ENCODE measurements around the gene TLK2. TPM values are rescaled to one million over a fixed set of nuclear protein-coding genes. Genes with fewer than 3 reads are reported as not detected.
"Not testable (repeated sequence)": the region's sequence is repeated elsewhere in the genome, so short reads cannot be mapped to it uniquely, and the experiment has no call there.

TLK2 gene
- total RNA-seq, 1 experiment from 2014 or later = 42.9 TPM

GRCh38 chr17:62591333-62591732, 112.7 kb downstream of the TLK2 start:
- TF ChIP-seq RELA (CRISPR knock-in tag; IDR thresholded peaks at IDR 0.05; ENCODE audit: borderline replicate concordance) (no peak), ZNF532 (CRISPR knock-in tag; IDR thresholded peaks at IDR 0.05; ENCODE audit: borderline replicate concordance) (no peak), ZNF416 (CRISPR knock-in tag; IDR thresholded peaks at IDR 0.05) (no peak), IRF2 (CRISPR knock-in tag; IDR thresholded peaks at IDR 0.05; ENCODE audit: borderline replicate concordance, low read depth) (no peak), SMAD3 (CRISPR knock-in tag; IDR thresholded peaks at IDR 0.05; ENCODE audit: borderline replicate concordance) (no peak), FOXP1 (CRISPR knock-in tag; IDR thresholded peaks at IDR 0.05; ENCODE audit: borderline replicate concordance) (no peak), ZNF671 (CRISPR knock-in tag; IDR thresholded peaks at IDR 0.05) (no peak), E2F4 (CRISPR knock-in tag; IDR thresholded peaks at IDR 0.05; ENCODE audit: borderline replicate concordance, low read depth) (no peak), CREB1 (CRISPR knock-in tag; IDR thresholded peaks at IDR 0.05) (no peak), ZNF263 (CRISPR knock-in tag; IDR thresholded peaks at IDR 0.05; ENCODE audit: low read depth) (no peak), TEAD4 (CRISPR knock-in tag; IDR thresholded peaks at IDR 0.05) (no peak), NFYB (CRISPR knock-in tag; conservative IDR thresholded peaks at IDR 0.05; ENCODE audit: low read depth) (no peak), ZNF219 (CRISPR knock-in tag; IDR thresholded peaks at IDR 0.05; ENCODE audit: borderline replicate concordance) (no peak), FOXP4 (CRISPR knock-in tag; IDR thresholded peaks at IDR 0.05) (no peak), NR2C2 (CRISPR knock-in tag; IDR thresholded peaks at IDR 0.05) (no peak), E2F1 (CRISPR knock-in tag; IDR thresholded peaks at IDR 0.05) (no peak), NR1H2 (CRISPR knock-in tag; IDR thresholded peaks at IDR 0.05) (no peak)
- TF ChIP-seq, protein P1, sequence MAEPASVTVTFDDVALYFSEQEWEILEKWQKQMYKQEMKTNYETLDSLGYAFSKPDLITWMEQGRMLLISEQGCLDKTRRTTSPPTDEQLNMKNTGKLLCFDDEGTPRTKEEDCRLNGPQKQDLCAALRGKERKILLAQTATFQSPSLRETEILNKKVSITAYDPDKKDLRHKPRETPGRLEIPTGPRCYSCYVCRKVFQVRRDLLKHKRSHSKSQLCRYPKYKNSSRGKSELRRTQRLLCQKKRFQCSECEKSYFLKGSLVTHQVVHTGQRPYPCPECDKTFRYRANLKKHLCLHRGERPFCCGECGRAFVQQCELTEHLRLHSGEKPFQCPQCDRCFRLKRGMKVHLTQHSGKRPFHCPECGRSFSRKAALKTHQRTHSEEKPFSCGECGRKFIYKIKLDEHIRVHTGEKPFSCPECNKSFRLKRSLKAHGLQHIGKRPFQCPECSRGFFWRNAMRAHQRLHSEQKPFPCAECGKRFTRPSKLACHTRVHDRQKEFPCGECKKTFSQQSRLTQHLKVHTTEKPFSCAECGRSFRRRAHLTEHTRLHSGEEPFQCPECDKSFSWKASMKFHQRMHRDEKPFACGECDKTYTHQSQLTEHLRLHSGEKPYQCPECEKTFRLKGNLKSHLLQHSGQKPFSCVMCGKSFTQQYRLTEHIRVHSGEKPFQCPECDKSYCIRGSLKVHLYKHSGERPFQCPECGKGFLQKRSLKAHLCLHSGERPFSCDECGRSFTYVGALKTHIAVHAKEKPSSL (CRISPR knock-in tag; conservative IDR thresholded peaks at IDR 0.05) = no peak
- TF ChIP-seq, protein P2, sequence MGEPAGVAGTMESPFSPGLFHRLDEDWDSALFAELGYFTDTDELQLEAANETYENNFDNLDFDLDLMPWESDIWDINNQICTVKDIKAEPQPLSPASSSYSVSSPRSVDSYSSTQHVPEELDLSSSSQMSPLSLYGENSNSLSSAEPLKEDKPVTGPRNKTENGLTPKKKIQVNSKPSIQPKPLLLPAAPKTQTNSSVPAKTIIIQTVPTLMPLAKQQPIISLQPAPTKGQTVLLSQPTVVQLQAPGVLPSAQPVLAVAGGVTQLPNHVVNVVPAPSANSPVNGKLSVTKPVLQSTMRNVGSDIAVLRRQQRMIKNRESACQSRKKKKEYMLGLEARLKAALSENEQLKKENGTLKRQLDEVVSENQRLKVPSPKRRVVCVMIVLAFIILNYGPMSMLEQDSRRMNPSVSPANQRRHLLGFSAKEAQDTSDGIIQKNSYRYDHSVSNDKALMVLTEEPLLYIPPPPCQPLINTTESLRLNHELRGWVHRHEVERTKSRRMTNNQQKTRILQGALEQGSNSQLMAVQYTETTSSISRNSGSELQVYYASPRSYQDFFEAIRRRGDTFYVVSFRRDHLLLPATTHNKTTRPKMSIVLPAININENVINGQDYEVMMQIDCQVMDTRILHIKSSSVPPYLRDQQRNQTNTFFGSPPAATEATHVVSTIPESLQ (CRISPR knock-in tag; IDR thresholded peaks at IDR 0.05) = no peak
- TF ChIP-seq, protein P3, sequence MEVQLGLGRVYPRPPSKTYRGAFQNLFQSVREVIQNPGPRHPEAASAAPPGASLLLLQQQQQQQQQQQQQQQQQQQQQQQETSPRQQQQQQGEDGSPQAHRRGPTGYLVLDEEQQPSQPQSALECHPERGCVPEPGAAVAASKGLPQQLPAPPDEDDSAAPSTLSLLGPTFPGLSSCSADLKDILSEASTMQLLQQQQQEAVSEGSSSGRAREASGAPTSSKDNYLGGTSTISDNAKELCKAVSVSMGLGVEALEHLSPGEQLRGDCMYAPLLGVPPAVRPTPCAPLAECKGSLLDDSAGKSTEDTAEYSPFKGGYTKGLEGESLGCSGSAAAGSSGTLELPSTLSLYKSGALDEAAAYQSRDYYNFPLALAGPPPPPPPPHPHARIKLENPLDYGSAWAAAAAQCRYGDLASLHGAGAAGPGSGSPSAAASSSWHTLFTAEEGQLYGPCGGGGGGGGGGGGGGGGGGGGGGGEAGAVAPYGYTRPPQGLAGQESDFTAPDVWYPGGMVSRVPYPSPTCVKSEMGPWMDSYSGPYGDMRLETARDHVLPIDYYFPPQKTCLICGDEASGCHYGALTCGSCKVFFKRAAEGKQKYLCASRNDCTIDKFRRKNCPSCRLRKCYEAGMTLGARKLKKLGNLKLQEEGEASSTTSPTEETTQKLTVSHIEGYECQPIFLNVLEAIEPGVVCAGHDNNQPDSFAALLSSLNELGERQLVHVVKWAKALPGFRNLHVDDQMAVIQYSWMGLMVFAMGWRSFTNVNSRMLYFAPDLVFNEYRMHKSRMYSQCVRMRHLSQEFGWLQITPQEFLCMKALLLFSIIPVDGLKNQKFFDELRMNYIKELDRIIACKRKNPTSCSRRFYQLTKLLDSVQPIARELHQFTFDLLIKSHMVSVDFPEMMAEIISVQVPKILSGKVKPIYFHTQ (CRISPR knock-in tag; IDR thresholded peaks at IDR 0.05) = no peak
- Mint-ChIP-seq H3K27ac (no peak overlapping the region), H3K4me1 (no peaks in the 10 kb centered on the region), H3K9me3 (peaks cover 3% of the 10 kb centered on the region), H3K27me3 (ENCODE audit: low read depth) (no peaks in the 10 kb centered on the region), H3K36me3 (peaks cover 27% of the 10 kb centered on the region), H3K4me3 (no peak overlapping the region)
- ChIA-PET POLR2A (no interaction called here), CTCF (no interaction called here)
- ATAC-seq (no peak), DNase-seq (ENCODE audit: low spot score) (no peak)

GRCh38 chr17:62591822-62592221, 113.2 kb downstream of the TLK2 start:
- peaks cover 32% of the 10 kb centered on the region for H3K36me3 Mint-ChIP-seq
- H3K27ac Mint-ChIP-seq; H3K9me3 Mint-ChIP-seq; DNase-seq (ENCODE audit: low spot score); H3K4me1 Mint-ChIP-seq; H3K27me3 Mint-ChIP-seq (ENCODE audit: low read depth); ATAC-seq; H3K4me3 Mint-ChIP-seq; POLR2A ChIA-PET; CTCF ChIA-PET: not testable (repeated sequence)
